GM19467 (cell line): ENCODE results near the gene BLMH.

ENCODE experiments used
- ATAC-seq: cut with Tn5 transposase; IDR thresholded peaks from one replicate; pipeline ENCODE4 v1.9.1; 2021; ENCODE audit warnings: mild to moderate bottlenecking, moderate library complexity; ENCODE audit not compliant: unreplicated experiment

The BLMH gene

GRCh38 chr17:30291543-30292285 is at the start of gene BLMH:
TSS of gene BLMH (minus strand) at chr17:30291944. CDS start at chr17:30291819, 125 bp downstream.
- peak; percentile 62 for ATAC-seq

GRCh38 chr17:30340801-30341356 is 49.1 kb upstream of the BLMH start:
- ATAC-seq = no peak

- no peak for ATAC-seq
These were observed 47.3 kb upstream of the BLMH start for GRCh38 chr17:30339086-30339485.

- ATAC-seq = no peak
These were observed 45.8 kb upstream of the BLMH start for GRCh38 chr17:30337393-30337999.

- ATAC-seq = no peak
These were observed 44.8 kb upstream of the BLMH start for GRCh38 chr17:30336369-30337171.

GRCh38 chr17:30334421-30334820 is 42.7 kb upstream of the BLMH start:
- no peak for ATAC-seq

GRCh38 chr17:30333503-30334360 is 42.0 kb upstream of the BLMH start, which contains the start of gene TMIGD1:
TSS of gene TMIGD1 (minus strand) at chr17:30334057. CDS start at chr17:30332133, 1,924 bp downstream.
- ATAC-seq = no peak

- ATAC-seq = no peak
These were observed 40.4 kb upstream of the BLMH start for GRCh38 chr17:30332057-30332542.

- ATAC-seq = no peak
These were observed 35.1 kb upstream of the BLMH start for GRCh38 chr17:30326809-30327208.

- ATAC-seq = no peak
These were observed 33.0 kb upstream of the BLMH start for GRCh38 chr17:30324723-30325122.

- ATAC-seq = no peak
These were observed 32.2 kb upstream of the BLMH start for GRCh38 chr17:30323895-30324319.

GRCh38 chr17:30323262-30323894 is 31.6 kb upstream of the BLMH start:
- no peak for ATAC-seq

GRCh38 chr17:30321314-30321713 is 29.6 kb upstream of the BLMH start:
- no peak for ATAC-seq

GRCh38 chr17:30318155-30318554 is 26.4 kb upstream of the BLMH start:
- ATAC-seq = no peak

- ATAC-seq = no peak
These were observed 25.0 kb upstream of the BLMH start for GRCh38 chr17:30316736-30317135.

- ATAC-seq = no peak
These were observed 23.4 kb upstream of the BLMH start for GRCh38 chr17:30315106-30315505.

- ATAC-seq = no peak
These were observed 22.7 kb upstream of the BLMH start for GRCh38 chr17:30314474-30314873.

- ATAC-seq = no peak
These were observed 20.5 kb upstream of the BLMH start for GRCh38 chr17:30312226-30312625.

GRCh38 chr17:30310562-30310961 is 18.8 kb upstream of the BLMH start:
- no peak for ATAC-seq

- ATAC-seq = no peak
These were observed 17.8 kb upstream of the BLMH start for GRCh38 chr17:30309591-30309990.
